AG10803 (cell line): ENCODE data around the gene COL24A1.
A peak's percentile ranks its signal among the peaks of the same experiment; 100 is the strongest.

ENCODE experiments used
- DNase-seq: peaks from one replicate; pipeline ENCODE4 v3.0.0; 2010; ENCODE audit warnings: low read depth
- H3K4me3 ChIP-seq: 2 replicates; pipeline ENCODE4 v1.5.1; 2011; ENCODE audit warnings: mild to moderate bottlenecking, low read length, control low read depth
- TF ChIP-seq, protein P1 (sequence below): conservative IDR thresholded peaks from 2 replicates; pipeline ENCODE4 v1.5.1; 2011; ENCODE audit warnings: mild to moderate bottlenecking, low read length, control low read depth, inconsistent platforms

The COL24A1 gene

GRCh38 chr1:86030180-86030579, 126.4 kb downstream of the COL24A1 start:
- TF ChIP-seq, protein P1, sequence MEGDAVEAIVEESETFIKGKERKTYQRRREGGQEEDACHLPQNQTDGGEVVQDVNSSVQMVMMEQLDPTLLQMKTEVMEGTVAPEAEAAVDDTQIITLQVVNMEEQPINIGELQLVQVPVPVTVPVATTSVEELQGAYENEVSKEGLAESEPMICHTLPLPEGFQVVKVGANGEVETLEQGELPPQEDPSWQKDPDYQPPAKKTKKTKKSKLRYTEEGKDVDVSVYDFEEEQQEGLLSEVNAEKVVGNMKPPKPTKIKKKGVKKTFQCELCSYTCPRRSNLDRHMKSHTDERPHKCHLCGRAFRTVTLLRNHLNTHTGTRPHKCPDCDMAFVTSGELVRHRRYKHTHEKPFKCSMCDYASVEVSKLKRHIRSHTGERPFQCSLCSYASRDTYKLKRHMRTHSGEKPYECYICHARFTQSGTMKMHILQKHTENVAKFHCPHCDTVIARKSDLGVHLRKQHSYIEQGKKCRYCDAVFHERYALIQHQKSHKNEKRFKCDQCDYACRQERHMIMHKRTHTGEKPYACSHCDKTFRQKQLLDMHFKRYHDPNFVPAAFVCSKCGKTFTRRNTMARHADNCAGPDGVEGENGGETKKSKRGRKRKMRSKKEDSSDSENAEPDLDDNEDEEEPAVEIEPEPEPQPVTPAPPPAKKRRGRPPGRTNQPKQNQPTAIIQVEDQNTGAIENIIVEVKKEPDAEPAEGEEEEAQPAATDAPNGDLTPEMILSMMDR: no peak
- H3K4me3 ChIP-seq: no peak overlapping the region
- DNase-seq: no peak

GRCh38 chr1:86018283-86018923, 138.2 kb downstream of the COL24A1 start:
- no peak overlapping the region for H3K4me3 ChIP-seq
- DNase-seq: peak; percentile 23
- TF ChIP-seq, protein P1: peak; percentile 79

GRCh38 chr1:86016076-86016759, 140.4 kb downstream of the COL24A1 start:
- TF ChIP-seq, protein P1: no peak
- no peak for DNase-seq

DNA sequence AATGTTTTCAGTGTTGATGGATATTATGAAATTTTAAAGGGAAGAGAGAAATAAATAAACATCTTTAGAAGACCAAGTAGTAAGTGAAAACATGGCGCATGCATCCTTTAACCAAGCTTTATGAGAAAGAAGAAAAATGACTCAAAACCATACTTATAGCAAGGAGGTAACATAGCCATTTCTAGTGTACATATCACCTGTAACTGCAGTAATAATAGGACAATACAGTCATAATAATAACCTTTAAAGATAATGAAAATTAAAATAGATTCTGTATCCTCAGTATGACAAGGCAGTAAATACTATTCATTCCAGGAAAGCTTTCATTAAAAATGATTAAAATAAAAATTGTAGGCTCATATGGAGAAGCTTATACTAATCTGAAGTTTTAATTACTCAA, 141.2 kb downstream of the COL24A1 start:
- H3K4me3 ChIP-seq: no peak overlapping the region
- TF ChIP-seq, protein P1: no peak
- DNase-seq: no peak

More at GRCh38 chr1:86016076-86016759, 140.4 kb downstream of the COL24A1 start:
- H3K4me3 ChIP-seq: no peak overlapping the region

DNA sequence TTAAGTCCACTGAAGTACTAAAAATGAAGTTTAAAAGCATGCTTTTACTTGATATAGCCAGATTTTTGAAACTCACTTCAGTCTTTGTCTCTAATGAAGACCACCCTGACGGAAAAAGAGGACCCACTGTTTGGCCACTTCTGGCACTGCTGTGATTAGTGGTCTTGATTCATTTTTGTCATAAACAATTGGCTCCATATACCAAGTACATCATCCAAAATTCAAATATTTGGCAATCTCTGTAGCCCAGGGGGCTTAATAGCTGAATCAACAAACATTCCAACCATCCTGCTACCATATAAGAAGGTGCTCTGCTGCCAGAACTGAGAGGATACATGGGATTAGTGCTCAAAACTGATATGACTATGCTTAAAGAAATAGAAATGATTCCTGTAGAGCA, 156.0 kb downstream of the COL24A1 start:
- TF ChIP-seq, protein P1: no peak
- no peak for DNase-seq
- no peak overlapping the region for H3K4me3 ChIP-seq

DNA sequence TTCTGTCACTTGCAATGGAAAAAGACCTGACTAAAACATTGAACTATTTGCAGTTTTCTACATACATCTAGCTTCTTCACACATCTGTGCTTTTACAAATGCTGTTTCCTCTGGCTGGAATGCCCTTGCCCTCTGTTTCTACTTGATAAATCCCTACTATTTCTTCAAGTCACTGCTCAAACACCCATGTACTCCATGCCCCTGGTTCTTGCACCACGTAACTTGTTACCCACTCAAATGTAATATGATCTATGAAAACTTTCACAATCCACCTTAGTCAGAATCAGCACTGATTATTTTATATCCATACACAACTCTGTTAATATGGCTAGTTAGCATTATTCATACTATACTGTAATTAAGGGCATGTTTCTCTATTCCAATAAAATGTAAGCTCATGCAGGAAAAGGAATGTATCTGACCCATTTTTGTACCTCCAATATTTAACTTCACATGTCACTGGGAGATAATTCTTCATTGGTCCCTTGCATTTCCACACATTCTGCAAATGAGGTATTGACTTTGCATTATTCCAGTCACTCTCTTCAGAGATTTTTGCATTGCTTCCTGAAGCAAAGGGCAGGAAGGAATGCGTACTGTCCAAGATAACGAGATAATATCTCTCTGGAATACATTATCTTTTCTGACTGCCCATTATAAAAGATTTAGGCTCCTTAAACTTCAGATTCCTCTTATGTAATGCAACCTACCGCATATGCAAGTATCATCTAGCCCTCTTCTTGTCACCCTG, 158.3 kb downstream of the COL24A1 start:
- TF ChIP-seq, protein P1: no peak
- no peak for DNase-seq
- H3K4me3 ChIP-seq: no peak overlapping the region

GRCh38 chr1:85992791-85993190, 163.8 kb downstream of the COL24A1 start:
- peak; percentile 63 for DNase-seq
- TF ChIP-seq, protein P1: no peak
- H3K4me3 ChIP-seq: peak overlapping the region; percentile 31
